Inferior parietal cortex (tissue), 1 donor: ENCODE measurements around the gene UBLCP1.
A peak's percentile ranks its signal among the peaks of the same experiment; 100 is the strongest.
"Not testable (repeated sequence)": the region's sequence is repeated elsewhere in the genome, so short reads cannot be mapped to it uniquely, and the experiment has no call there.

Experiments
- DNase-seq: peaks from one replicate; pipeline ENCODE4 v3.0.0-alpha.2; 2016; ENCODE audit errors: extremely low spot score

UBLCP1 gene, protein sequence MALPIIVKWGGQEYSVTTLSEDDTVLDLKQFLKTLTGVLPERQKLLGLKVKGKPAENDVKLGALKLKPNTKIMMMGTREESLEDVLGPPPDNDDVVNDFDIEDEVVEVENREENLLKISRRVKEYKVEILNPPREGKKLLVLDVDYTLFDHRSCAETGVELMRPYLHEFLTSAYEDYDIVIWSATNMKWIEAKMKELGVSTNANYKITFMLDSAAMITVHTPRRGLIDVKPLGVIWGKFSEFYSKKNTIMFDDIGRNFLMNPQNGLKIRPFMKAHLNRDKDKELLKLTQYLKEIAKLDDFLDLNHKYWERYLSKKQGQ

DNA sequence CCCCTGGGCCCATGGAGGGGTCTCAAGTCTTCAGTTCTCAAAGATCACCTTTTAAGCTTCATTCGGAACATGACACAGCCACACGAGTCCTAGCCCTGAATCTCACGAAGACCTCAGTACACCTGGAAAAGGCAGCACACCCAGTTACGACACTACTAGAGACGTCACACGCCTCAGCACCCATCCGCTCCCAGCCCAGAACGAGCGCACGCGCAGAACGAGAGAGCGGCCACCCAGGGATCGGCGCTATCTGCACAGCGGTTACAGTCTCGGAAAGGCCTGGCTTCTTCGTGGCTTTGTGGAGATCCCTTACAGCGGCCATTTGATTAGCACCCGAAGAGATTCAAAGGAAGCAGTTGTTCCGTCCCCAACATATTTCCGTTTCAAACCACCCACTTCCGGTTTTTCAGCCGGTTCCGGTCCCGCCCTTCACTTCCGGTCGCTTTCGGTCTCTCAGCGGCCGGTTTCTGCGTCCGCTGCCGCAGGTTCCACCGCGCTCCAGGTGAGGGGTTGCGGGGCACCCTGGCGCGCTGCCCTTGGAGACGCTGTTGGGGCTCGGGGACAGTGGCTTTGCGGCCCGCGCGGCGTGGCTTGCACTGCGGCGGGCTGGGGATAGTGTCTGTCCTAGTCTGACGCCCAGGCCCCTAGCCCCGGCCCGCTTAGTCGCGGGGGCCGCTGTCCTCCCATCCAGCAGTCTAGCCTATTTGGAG, at the start of gene UBLCP1:
Gene UBLCP1, plus strand, starts transcription at position 432 of the 710 bp plus-strand sequence. CDS start 5,626 bp downstream, outside the sequence.
- peak; percentile 91 for DNase-seq

DNA sequence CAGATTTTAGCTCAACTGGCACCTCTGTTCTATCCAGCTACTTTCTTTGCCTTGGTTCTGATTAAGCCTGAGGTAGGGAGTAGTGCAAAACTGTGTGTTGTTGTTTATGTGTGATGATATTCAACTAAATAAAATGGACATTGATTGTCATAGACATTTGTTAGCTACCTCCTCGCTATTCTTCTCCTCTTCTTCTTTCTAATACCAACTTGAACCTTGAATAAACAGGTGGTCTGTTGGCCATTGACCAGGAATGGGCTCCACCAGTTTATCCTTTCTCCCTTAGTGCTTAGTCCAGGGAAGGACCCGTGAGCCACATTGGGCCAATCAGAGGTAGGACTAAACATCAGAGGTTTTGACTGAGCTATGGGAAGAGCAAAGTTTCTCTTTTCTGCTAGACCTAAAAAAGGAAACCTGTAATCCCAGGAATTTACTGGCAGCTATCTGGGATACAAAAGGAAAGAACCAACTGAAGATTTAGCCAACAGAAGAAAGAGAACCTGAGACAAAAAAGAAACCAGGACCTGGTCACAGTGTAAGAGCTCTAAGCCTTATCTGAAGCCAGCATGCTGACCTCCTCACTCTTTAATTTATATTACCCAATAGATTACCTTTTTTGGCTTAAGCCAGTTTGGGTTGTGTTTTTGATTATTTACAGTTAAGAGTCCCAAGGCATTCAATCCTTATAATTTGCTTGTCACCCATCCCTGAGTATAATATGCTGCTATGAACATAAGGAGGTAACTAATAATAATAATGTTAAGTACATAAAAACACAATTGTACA, 48.4 kb upstream of the UBLCP1 start:
- no peak for DNase-seq

DNA sequence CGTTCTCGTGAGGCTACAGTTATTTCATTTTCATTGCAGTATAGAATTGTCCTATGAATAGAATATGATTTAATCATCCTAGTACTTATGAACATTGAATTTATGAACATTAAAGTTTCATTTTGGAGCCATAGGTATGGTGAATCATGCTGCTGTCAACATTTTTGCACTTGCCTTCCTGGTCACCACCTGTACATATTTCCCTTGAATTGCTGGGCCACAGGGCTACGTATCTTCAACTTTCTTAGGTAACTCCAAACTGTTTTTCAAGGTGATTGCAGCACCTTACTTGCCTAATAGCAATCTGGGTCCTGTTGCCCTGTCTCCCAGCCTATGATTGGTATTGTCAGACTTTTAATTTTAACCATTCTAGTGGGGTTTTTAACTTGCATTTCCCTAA, 47.2 kb upstream of the UBLCP1 start:
- no peak for DNase-seq

DNA sequence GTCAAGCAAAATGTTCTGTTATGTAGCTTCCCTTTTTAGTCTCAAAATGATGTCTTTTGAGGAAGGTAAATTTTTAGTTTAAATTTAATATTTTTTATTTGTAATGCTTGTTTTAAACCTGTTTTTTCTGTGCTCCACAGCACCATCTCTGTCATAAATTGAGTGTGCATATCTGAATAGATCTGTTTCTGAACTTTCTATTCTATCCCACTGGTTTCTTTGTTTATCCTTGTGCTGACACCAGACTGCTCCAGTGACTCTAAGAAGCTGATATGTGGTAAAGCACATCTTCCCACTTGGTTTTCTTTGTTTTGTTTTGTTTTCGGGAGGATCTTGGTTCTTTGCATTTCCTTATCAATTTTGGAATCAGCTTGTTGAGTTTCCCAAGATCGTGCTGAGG, 46.6 kb upstream of the UBLCP1 start:
- no peak for DNase-seq

DNA sequence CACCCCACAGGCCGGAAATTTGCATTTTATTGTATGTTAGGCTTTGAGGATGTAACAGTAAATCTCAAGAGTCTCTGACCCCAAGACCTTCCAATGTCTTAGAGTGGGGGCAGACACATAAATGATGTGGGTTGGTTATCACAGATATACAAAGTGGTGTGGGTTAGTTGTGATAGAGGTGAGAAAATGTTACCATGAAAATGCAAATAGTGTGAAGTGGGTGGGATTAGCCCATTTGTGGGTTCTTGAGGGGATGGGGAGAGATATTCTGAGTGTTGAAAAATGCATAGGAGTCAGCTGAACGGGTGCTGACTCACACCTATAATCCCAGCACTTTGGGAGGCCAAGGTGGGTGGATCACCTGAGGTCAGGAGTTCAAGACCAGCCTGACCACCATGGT, 45.9 kb upstream of the UBLCP1 start:
- no peak for DNase-seq

DNA sequence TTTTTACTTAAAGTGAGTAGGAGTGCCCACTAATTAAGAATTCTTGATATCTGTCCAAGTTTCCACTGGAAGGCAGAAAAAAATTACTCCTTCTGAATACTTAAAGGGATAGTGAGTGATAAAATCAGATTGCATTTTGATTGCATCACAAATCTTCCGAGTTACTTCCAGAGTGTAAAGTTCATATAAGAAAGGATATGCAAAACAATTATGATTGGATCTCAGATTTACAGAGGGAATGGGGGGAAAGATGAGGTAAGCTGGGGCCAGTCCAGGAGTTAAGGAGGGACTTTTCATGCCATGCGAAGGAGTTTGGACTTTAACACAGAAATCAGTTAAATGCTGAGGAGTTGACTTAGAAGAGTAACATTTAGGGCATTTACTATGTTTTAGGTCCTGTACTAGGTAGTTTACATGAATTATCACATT, 44.5 kb upstream of the UBLCP1 start:
- no peak for DNase-seq

DNA sequence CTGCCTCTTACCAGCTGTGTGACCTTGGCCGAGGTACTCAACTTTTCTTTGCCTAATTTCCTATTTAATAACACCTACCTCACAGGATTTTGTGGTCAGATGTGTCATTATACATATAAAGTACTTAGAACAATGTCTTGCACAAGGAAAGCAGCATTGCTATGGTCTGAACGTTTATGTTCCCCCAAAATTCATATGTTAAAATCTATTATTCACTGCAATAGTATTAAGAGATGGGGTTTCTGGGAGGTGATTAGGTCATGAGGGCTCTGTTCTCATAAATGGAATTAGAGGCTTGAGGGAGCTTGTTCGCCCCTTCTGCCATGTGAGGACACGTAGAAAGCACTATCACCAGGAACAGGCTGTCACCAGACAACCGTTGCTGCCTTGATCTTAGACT, 42.9 kb upstream of the UBLCP1 start:
- no peak for DNase-seq

DNA sequence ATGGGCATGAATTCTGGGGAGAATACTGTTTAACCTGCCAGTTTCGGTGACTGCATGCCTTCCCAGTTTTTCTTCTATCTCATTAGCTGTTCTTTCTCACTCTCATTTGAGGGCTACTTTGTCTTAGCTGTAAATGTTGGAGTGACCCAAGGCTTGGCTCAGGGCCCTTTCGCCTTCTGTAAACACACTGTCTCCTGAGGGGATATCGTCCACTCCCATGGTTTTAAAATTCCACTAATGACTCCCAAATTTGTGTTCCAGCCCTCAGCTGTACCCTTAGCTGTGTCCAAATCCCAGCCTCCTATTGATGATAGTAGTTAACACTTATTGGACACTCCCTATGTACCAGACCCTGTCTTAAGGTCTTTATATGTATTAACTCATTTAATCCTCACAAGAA, 39.6 kb upstream of the UBLCP1 start:
- no peak for DNase-seq

DNA sequence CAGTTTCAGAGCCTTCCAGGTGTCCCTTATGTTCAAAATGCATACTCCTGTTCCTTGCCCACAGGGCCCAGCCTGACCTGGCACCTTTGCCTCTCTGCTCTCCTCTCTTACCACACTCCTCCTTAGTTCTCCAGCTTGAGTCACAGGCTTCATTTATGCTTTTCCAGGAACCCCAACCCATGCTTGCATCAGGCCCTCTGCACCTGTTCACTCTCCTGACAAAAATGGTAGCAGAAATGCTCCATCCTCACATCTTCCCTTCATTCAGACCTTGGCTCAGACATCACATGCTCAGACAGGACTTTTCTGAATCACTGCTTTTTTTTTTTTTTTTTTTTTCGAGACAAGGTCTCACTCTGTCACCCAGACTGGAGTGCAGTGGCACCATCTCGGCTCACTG, 38.6 kb upstream of the UBLCP1 start:
- DNase-seq: no peak

DNA sequence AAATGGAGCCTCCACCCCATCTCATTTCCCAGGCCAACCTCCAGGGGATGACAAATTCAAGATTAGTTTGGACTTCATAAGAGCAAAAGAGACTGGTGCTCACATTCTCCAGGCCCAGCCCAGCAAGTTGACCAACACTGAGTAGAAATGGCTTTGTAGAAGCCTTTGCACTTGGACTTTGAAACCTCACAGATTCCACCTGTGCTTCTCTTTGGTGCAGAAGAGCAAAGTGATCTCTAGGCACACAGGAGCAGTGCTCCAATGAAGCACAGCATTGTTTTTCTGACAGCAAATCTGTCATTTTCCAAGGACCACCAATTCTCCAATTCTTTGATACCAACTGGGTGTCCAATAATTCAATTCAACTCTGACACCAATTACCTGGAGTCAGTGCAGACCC, 36.6 kb upstream of the UBLCP1 start:
- DNase-seq: no peak

DNA sequence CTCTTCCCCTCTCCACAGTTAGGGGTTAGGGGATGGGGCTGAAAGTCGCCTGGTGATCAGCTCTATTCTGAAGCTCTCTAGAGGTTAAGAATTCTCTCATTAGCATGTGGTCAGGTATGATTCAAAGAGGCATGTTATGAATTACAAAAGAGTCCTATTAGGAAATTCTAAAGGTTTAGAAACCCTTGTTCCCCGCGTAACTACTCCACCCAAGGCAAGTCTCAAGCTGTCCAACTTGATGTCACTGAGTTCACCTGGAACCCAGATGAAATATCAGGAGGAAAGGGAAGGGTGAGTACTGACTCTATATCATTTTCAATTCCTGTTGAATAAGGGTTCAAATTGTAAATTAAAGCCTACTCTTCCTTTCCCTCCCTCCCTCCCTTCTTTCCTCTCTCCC, 35.6 kb upstream of the UBLCP1 start:
- no peak for DNase-seq

DNA sequence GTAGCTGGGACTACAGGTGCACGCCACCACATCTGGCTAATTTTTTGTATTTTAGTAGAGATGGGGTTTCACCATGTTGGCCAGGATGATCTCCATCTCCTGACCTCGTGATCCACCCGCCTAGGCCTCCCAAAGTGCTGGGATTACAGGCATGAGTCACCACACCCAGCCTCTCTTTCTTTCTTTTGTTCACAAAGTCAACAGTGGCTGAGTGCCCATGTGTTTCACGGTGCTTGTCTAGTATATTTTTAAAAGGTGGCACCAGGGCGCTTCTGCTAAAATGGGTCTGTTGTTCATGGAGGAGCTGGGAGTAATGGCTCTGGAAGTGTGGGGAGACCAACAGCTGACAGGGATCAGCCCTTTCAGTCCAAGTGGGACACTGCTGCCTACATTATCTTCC, 35.0 kb upstream of the UBLCP1 start:
- DNase-seq: not testable (repeated sequence)

DNA sequence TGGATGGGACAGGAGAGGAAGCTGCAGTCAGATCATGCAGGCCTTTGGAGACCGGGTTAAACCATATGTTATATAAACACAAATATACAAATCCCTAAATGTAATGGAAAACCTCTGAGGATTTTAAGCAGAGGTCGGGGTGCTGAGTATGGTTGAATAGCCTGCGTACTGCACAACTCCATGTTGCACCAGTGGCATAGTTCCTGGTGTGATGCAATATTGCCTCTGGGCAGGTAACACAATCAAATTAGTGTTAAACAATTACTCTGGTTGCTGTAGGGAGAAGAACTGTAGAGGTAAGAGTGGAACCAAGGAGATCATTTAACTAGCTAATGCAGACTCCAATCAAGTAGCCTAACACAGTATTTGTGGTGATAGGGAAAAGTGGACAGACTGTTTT, 32.4 kb upstream of the UBLCP1 start:
- DNase-seq: no peak

DNA sequence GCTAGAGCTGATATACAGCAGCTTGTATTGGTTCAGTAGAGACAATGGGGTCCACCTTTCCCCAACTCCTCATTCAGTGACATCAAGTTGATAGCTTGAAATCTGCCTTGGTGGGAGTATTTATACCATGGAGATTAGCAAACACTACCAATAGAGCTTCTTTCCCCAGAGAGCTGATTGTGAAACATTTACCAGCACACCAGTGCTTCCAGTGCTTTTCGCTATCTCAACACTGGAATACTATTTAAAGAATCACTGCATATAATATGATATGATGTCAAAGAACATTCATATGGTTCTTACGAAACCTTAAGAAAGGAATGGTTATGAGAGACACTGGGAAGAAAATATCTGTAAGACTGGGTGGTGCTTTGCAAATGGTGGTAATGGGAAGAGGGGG, 31.9 kb upstream of the UBLCP1 start:
- no peak for DNase-seq

DNA sequence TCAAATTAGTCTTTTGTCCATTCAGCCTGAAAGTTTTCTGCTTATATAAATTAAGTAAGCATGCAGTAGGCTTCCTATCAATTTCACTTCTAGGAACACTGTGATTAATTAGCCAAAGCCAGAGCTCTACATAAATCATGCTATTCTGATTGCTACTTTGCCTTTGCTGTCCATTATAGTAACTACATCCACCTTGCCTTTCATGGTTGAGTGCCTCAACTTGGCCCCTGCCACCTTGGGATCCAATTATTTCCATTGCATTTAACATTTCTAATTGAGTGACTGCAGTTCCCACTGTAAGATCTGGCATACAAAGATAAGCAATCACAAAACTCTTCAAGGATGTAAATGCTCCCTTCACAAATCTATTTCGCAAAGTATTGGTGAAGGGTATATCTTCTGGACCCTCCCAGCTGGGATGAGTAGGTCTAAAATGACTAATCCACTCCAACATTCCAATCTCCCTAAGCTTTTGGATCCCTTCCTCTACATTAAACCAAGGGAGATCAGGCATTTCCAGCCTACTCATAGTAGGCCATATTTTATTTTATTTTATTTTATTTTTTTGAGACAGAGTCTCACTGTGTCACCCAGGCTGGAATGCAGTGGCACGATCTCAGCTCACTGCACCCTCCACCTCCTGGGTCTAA, 27.1 kb upstream of the UBLCP1 start:
- not testable (repeated sequence) for DNase-seq

DNA sequence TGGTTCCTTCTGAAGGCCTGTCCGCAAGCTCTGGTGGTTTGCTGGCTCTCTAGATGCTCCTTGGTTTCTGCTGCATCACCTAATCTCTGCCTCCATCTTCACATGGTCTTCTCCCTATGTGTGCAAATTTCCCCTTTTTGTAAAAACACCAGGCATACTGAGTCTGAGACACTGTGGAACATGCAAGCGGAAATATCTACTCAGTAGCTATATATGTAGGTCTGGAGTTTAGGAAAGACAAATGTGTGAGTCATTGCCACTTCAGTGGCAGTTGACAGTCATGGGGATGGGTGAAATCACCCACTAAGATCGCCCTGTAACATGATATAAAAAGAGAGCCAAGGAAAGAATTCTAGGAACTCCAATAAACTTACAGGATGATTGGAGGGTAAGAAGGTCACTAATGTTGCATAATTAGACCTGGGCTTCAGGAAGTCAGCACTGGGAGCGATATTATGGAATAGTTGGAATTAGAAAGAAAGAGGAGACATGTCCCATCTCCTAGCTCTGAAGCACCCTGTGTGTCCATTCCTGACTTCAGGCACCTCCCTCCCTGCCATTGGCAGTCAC, 22.7 kb upstream of the UBLCP1 start:
- no peak for DNase-seq

DNA sequence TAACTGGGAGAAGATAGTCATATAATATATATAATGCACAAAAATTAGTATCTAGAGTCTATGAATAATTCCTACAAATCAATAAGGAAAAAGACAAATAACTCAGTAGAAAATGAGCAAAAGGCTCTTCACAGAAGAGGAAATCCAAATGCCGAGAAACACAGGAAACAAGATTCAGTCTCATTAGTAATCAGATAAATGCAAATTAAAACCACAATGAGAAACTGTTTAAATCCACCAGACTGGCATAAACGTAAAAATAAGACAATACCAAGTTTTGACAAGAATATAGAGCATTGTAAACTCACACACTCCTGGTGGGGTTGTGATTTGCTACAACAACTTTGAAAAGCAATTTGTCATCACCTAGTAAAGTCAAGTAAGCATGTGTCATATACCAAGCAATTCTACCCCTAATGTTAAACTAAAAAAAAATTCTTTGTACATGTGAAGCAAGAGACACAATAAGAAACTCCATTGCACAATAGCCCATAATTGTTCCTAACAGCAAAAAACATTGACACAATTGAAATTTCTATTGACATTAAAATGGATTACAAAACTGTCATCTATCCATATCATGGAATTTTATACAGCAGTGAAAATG, 21.0 kb upstream of the UBLCP1 start:
- no peak for DNase-seq

DNA sequence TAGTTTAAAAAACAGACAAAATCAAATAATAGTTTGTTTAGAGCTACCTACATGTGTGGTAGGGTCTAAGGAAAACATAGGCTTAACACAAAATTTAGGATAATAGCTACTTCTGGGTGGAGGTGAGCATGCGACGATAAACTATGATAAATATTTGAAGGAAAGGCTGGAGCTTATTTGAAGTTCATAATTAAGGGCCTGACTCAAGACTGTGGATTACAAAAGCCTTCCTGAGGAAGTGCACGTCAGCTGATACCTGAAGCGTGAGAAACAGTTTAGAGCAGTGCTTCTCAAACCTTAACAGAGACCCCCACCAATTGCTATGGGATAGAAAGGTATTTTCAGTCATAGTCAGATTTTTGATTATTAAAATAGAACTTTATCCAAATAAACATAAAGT, 20.4 kb upstream of the UBLCP1 start:
- no peak for DNase-seq

DNA sequence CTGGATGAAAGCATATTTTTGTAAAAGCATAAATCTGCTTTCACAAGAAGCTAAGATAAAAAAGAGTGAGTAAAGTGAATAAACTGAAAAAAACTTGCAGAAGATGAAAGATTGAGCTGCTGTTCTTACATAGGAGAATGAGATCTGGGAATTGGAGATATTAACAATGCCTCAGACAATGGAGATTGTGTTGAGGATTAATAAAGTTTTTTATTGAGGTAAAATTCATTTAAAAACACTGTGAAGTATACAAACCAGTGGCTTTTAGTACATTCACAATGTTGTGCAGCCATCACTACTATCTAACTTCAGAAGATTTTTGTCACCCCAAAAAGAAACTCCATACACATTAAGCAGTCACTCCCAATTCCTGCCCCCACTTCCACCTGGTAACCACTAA, 19.7 kb upstream of the UBLCP1 start:
- no peak for DNase-seq

DNA sequence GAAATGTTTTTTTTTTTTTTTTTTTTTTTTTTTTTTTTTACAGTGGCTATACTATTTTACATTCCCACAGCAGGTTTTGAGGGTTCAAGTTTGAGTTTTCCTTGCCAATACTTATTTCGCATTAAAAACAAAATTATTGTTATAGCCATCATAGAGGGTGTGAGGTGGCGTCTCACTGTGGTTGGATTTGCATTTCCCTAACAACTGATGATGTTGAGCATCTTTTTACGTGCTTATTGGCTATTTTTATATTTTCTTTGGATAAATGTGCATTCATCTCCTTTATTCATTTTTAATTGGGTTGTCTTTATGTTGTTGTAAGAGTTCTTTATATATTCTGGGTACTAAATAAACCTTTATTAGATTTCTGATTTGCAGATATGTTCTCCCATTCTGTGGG, 18.9 kb upstream of the UBLCP1 start:
- DNase-seq: no peak

DNA sequence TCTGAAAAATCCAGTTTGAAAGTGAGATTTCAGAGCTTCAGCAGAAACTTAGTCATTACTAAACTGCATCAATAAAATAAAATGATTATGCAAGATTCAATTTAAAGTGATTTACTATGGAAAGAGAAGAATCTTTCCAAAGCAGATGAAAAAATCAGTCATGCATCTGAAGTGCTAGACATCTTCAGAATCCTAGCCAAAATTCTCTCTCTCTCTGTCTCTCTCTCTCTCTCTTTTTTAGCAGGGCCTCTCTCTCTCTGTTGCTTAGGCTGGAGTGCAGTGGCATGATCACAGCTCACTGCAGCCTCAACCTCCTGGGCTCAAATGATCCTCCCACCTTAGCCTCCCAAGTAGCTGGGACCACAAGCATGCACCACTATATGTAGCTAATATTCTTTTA, 18.2 kb upstream of the UBLCP1 start:
- no peak for DNase-seq
